Measurements from ENCODE around the gene PLXNB3. TPM values are rescaled to one million over a fixed set of nuclear protein-coding genes. Genes with fewer than 3 reads are reported as not detected.

PLXNB3 gene
- total and polyA plus RNA-seq, 2 experiments from 2014 or later = 0.70 to 4.1 TPM

- Histone ChIP-seq H3K9me2 (ENCODE audit: insufficient read depth) (no peaks in the 10 kb centered on the region), H3K79me2 (replicated peaks; ENCODE audit: insufficient read depth) (no peaks in the 10 kb centered on the region), H3K27ac (ENCODE audit: low read depth) (no peak overlapping the region), H3K4me1 (ENCODE audit: insufficient read depth) (no peaks in the 10 kb centered on the region), H2AFZ (no peak overlapping the region), H3K27me3 (ENCODE audit: insufficient read depth) (no peaks in the 10 kb centered on the region), H3K36me3 (ENCODE audit: insufficient read depth) (no peaks in the 10 kb centered on the region), H3F3A (replicated peaks; ENCODE audit: low read depth) (no peaks in the 10 kb centered on the region), H3K4me2 (no peak overlapping the region), H4K20me1 (replicated peaks; ENCODE audit: insufficient read depth) (no peaks in the 10 kb centered on the region), H3K4me3 (no peak overlapping the region)
- TF ChIP-seq NANOG (IDR thresholded peaks at IDR 0.05; ENCODE audit: borderline replicate concordance) (no peak), CTCF (conservative IDR thresholded peaks at IDR 0.05; ENCODE audit: low read depth in 2 of 2) (no peak), STAT1 (IDR thresholded peaks at IDR 0.05; ENCODE audit: unreplicated experiment) (no peak), EZH2phosphoT487 (IDR thresholded peaks at IDR 0.05; ENCODE audit: unreplicated experiment) (no peak), REST (IDR thresholded peaks at IDR 0.05; ENCODE audit: unreplicated experiment) (no peak), ZNF331 (CRISPR knock-in tag; IDR thresholded peaks at IDR 0.05; ENCODE audit: low read depth) (no peak), ETS1 (IDR thresholded peaks at IDR 0.05) (no peak), CREB1 (CRISPR knock-in tag; IDR thresholded peaks at IDR 0.05; ENCODE audit: low read depth) (no peak)
- Mint-ChIP-seq H3K9me3 (no peaks in the 10 kb centered on the region), H3K4me3 (no peak overlapping the region), H3K4me1 (peaks cover 7% of the 10 kb centered on the region; the same call in 2 of the 3 replicates), H3K36me3 (ENCODE audit: low read depth) (no peaks in the 10 kb centered on the region), H3K27ac (no peak overlapping the region), H3K27me3 (ENCODE audit: insufficient read depth, low read depth, poor library complexity) (peaks cover 6% of the 10 kb centered on the region)
- no peak for ATAC-seq
- DNase-seq (ENCODE audit: low spot score) = no peak
Observed at GRCh38 chrX:153776611-153777045, 12.6 kb downstream of the PLXNB3 start.

Data from GM23338 (cell line).